ENCODE data around the gene GTSF1L.

DNA sequence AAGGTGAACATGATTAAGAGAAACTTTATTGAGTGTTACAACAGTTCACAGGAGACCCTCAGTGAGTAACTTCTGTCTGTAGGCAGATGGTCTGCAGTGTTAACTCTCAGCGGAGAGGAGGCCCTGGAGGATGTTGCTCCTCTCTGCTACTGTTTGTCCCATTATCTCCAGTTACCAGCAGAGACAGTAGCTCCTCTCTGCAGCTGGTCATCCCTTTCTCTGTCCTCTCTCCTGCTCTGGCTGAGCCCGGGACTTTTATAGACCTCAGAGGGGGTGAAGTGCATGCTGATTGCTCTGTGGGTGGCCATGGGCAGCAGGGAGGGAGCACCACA is 5.7 kb downstream of the GTSF1L start:
- TF ChIP-seq POLR2A (IDR thresholded peaks at IDR 0.05) = no peak
- TF ChIP-seq, protein P1, sequence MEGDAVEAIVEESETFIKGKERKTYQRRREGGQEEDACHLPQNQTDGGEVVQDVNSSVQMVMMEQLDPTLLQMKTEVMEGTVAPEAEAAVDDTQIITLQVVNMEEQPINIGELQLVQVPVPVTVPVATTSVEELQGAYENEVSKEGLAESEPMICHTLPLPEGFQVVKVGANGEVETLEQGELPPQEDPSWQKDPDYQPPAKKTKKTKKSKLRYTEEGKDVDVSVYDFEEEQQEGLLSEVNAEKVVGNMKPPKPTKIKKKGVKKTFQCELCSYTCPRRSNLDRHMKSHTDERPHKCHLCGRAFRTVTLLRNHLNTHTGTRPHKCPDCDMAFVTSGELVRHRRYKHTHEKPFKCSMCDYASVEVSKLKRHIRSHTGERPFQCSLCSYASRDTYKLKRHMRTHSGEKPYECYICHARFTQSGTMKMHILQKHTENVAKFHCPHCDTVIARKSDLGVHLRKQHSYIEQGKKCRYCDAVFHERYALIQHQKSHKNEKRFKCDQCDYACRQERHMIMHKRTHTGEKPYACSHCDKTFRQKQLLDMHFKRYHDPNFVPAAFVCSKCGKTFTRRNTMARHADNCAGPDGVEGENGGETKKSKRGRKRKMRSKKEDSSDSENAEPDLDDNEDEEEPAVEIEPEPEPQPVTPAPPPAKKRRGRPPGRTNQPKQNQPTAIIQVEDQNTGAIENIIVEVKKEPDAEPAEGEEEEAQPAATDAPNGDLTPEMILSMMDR (IDR thresholded peaks at IDR 0.05) = no peak

All from breast epithelium (tissue), 3 donors.